ENCODE data around the gene E2F2. TPM values are rescaled to one million over a fixed set of nuclear protein-coding genes. Genes with fewer than 3 reads are reported as not detected.

Gene E2F2
- total RNA-seq, 1 donor from 2014 or later, result 0.15 TPM

DNA sequence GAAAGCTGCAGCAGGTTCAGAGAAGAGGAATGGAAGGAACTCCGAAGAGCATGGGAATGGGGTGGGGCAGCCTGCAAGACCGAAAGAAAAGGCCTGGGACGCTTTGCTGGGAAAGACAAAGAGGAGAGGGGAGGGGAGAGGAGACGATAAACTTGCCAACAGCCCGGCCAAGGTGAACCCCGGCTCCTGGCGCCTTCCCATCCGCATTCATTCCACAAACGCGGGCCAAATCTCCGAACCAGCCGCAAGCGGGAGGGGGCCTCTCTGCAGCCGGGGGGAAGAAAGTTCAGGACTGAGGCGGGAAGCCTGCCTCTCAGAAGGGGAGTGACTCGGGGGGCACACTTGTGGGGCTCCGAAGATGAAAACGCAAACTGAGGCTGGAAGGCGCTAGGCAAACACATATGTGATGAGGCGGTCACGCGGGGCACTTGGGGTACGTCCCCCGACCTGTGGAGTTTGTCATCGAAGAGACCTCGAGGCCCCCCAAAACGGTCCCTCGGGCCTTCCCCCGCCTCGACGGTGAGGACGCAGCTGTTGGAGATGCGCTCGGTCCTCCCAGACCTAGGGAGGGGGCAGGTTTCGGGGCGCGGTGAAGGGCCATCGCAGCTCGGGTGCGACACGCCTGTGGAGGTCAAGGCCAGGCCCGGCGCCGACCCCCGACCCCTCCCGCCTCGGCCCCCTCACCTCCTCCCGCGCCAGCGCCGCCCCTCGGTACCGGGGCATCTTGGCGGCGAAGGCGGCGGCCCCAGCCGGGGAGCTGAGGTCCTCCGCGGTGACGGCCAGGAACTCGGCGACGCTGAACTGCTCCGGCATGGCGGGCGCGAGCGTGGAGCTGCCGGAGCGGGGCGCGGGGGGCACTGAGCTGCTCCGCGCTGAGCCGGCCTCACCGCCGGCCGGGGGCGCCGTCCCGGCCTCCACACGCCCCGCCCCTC is 47.4 kb downstream of the E2F2 start, which contains the start of gene ASAP3:
ASAP3 (minus strand) TSS at position 859 of the 932 bp plus-strand sequence; CDS start at position 813, 46 bp downstream.
- DNase-seq (ENCODE audit: low read depth), result peak; percentile 29

DNA sequence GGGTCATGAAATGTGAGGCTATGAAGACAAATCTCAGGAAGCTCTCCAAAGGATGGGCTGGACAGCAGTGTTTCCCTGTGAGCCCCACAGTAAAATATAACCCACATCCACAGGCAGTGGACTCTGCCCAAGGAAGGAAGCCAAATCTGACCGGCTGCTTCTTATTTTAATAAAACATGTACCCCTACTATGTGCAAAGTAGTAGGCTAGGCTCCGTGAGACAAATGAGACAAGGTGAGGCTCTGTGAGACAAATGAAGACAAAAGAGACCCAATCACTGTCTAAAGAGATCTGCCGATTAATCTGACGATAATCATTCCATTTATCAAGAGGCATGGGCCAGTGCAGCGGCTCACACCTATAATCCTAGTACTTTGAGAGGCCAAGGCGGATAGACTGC is 49.1 kb downstream of the E2F2 start:
- DNase-seq (ENCODE audit: low read depth), result no peak

GRCh38 chr1:23481026-23481597 is 49.9 kb downstream of the E2F2 start:
- DNase-seq (ENCODE audit: low read depth), result no peak

- no peak for DNase-seq (ENCODE audit: low read depth)
Measured at GRCh38 chr1:23480187-23481025, 50.6 kb downstream of the E2F2 start.

- no peak for DNase-seq (ENCODE audit: low read depth)
Measured at GRCh38 chr1:23479666-23479941, 51.4 kb downstream of the E2F2 start.

GRCh38 chr1:23478896-23479665 is 52.0 kb downstream of the E2F2 start:
- peak; percentile 91 for DNase-seq (ENCODE audit: low read depth)

DNA sequence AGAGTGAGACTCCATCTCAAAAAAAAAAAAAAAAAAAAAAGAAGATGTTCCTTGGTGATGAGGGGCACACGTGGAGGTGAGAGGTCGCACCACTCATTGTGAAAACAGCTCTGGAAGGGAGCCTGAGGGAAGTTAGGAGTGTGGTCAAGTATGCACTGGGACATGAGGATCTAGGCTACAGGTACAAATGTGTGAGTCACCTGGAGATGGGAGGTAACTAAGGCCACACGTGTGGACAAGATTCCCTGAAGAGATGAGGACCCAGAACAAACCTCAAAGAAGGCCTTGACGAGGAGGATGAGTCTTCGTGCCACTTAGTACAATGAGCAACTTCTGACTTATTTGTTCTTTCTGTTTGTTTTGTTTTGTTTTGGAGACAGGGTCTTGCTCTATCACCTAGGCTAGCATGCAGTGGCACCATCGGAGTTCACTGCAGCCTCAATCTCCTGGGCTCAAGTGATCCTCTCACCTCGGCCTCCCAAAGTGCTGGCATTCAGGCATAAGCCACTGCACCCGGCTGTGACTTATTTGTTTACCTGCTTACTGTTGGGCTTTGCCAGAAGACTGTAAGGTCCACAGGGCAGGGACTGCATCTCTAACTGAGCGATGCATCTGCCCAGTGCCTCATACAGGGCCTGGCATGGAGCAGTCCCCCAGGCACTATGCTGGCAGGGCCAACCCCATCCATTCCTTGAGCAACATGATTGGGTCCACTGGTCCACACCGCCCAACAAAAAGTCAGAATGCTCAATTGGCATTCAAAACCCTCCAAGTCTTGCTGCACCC is 53.5 kb downstream of the E2F2 start:
- peak; percentile 83 for DNase-seq (ENCODE audit: low read depth)

- DNase-seq (ENCODE audit: low read depth), result peak; percentile 71
Measured at GRCh38 chr1:23475641-23476040, 55.4 kb downstream of the E2F2 start.

- DNase-seq (ENCODE audit: low read depth), result peak; percentile 87
Measured at GRCh38 chr1:23475134-23475628, 55.9 kb downstream of the E2F2 start.

DNA sequence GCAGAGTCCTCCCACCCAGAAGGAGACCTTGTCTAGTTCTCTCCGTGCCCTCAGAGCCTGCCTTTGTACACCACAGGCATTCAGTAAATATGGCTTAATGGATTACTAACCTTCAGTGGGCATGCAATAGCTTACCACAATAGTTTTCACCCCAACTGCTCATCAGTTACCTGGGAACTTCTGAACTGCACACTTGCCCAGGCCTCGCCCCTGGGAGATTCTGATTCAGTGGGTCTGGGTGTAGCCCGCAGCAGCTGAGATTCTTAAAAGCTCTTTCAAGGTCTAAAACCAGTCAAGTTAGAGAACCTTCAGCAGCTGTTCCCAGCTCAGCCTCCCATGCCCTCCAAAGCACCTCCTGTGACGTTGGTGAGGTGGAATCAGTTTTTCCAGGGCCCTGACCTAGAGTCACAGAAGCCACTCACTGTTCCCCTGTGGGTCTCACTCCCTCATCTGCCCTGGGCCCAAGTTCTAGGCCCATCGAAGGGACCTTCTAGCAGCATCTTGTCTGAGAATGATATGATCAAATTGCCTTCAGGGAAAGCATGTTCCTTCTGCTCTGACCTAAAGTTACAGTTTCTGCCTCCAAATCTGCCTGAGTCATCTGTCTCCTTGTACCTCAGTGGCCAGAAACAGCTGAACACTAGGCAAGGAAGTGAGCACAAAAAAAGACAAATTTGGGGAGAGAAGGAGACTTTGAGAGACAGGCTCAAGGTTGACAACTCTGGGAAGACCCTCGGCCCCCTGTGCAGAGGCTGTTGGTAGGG is 57.8 kb downstream of the E2F2 start:
- peak; percentile 98 for DNase-seq (ENCODE audit: low read depth)

GRCh38 chr1:23472351-23473036 is 58.5 kb downstream of the E2F2 start:
- DNase-seq (ENCODE audit: low read depth), result no peak

GRCh38 chr1:23471473-23472075 is 59.5 kb downstream of the E2F2 start:
- no peak for DNase-seq (ENCODE audit: low read depth)

DNA sequence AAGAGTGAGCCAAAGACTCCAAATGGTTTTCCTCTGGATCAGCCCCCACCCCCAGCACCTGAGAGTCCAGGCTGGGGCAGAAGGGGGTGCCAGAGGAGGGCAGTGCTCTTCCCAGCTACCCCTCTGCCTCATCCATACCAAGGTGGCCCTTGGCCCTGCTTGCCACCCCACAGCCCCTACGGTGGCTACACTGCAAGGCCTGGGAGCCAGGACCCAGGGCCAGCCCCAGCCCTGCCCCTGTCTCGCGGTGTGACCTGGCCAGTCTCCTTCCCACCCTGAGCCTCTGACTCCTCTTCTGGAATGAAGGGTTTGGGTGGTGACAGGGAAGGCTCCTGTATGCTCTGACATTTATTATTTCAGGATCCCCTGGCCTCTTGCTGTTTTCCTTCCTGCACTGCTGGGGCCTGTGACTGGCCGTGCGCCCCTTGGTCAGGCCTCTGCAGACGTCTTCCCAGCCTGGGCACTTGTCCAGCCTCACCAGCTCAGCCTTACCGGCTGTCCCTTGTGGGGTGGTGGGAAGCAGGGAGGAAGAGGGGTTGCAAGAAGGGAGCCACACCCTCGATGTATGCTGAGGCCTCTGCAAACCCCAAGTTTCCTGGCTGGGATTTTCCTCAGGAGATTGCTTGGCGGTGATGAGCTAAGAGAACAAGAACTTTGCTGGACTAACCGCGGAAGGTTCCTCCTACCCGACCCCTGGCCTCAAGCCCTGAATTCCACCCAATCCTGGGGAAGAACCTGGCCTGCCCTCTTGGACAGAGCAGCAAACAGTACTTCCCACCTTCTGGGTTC is 60.6 kb downstream of the E2F2 start:
- peak; percentile 84 for DNase-seq (ENCODE audit: low read depth)

- no peak for DNase-seq (ENCODE audit: low read depth)
Measured at GRCh38 chr1:23469372-23469982, 61.6 kb downstream of the E2F2 start.

DNA sequence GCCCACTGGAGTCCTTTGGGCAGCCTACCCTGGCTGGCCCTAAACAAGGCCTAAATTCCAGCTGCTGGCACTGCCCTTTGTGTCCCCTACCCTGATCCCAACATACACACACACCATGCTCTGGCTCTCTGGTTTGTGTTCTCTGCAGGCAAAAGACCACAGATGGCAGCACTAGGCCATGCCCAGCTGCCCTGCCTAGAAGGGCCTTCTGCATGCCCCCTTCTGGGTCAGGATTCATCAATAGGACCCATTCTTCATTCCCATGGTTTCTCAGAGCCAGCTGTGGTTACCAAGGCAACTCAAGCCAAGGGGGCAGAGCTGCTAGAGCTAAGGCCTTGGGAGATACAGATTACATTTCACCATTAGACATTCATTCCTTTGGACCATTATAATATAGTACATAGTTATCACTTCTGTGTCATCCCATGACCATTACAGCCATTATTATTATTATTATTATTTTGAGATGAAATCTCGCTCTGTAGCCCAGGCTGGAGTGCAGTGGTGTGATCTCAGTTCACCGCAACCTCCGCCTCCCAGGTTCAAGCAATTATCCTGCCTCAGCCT is 64.5 kb downstream of the E2F2 start:
- DNase-seq (ENCODE audit: low read depth), result no peak

DNA sequence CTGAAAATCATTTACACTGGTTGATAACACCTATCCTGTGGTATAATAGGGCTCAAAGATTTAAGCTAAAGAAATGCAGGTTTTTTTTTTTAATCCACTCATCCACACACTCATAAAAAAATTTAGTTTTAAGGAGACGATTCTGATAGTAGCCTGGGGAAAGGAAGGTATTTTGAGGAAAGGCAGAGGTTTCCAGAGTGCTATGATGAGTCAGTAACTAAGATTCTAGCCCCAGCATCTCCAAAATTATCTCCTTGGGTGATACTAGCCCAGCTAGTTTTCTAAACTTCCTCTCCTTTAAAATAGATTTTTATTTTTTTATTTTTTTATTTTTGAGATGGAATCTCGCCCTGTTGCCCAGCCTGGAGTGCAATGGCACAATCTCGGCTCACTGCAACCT is 67.7 kb downstream of the E2F2 start:
- DNase-seq (ENCODE audit: low read depth), result no peak

DNA sequence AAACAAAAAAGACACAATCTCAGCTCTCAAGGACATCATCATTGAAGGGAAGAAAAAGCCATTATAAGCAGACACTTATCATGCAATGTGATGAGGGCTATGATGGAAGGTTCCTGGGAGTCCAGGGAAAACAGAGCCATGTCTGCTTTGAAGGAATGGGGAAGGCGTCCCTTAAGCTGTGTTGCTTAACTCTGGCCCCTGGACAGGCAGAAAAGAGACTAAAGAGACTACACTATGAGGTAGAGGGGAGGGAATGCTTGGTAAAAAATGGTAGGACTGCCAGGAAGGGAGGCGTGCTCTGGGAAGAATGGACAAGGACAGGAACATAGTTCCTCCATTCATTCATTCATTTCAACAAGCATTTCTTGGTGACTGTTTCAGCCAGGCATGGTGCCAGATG is 68.3 kb downstream of the E2F2 start:
- DNase-seq (ENCODE audit: low read depth), result no peak

All from renal cortical epithelial cell (primary cell).